BJ (cell line): ENCODE results near the gene OSGIN1. TPM values are rescaled to one million over a fixed set of nuclear protein-coding genes. Genes with fewer than 3 reads are reported as not detected.

Experiments used
- CTCF ChIA-PET: fragments of 350-600 bp; formaldehyde crosslinking; extraction: SDS; loops from one replicate; lab custom pipeline; 2021; ENCODE audit warnings: antibody characterized with exemption, inconsistent platforms; lab: Yijun Ruan, JAX
- POLR2A ChIA-PET: fragments of 300-600 bp; sonication (Branson Sonifier 250); formaldehyde crosslinking; extraction: SDS; loops from one replicate; lab custom pipeline; 2021; ENCODE audit warnings: antibody characterized with exemption; lab: Charles Lee
- DNase-seq: peaks from one replicate; pipeline ENCODE4 v3.0.0-alpha.2; 2011; ENCODE audit warnings: low read depth
- H3K27me3 ChIP-seq: 2 replicates; pipeline ENCODE4 v1.6.0; 2011; ENCODE audit warnings: low read length; ENCODE audit not compliant: control insufficient read depth, insufficient read depth
- H3K36me3 ChIP-seq: 2 replicates; pipeline ENCODE4 v1.5.1; 2011; ENCODE audit warnings: low read length; ENCODE audit not compliant: control insufficient read depth, insufficient read depth
- H3K4me3 ChIP-seq: 2 replicates; pipeline ENCODE4 v1.5.1; 2011; ENCODE audit warnings: low read depth, mild to moderate bottlenecking, control low read depth, low read length
- CTCF ChIP-seq: IDR thresholded peaks from 2 replicates; pipeline ENCODE4 v1.5.1; 2011; ENCODE audit warnings: low read depth, mild to moderate bottlenecking, control low read depth, inconsistent platforms, low read length, moderate library complexity; ENCODE audit not compliant: insufficient read depth
- polyA plus RNA-seq: library from polyadenylated mRNA; depleted of rRNA; stranded (reverse); fragments of >200 nt; gene quantifications from 2 replicates; pipeline ENCODE4 v1.2.3, GENCODE V29; 2011

Gene OSGIN1
- polyA plus RNA-seq, 1 experiment = 5.1 TPM

- ChIA-PET POLR2A (no interaction called here), CTCF (no interaction called here)
- H3K36me3 ChIP-seq = no peaks in the 10 kb centered on the region
- no peak for TF ChIP-seq CTCF
- DNase-seq = no peak
- H3K4me3 ChIP-seq = no peak overlapping the region
- peaks cover 11% of the 10 kb centered on the region for H3K27me3 ChIP-seq
Measured at GRCh38 chr16:83973077-83973476, 20.0 kb downstream of the OSGIN1 start.

- Histone ChIP-seq H3K36me3 (no peaks in the 10 kb centered on the region), H3K4me3 (no peak overlapping the region), H3K27me3 (peaks cover 10% of the 10 kb centered on the region)
- CTCF ChIA-PET = interaction anchor here (1.0 kb wide), 1 partner anchor 90 kb away, joined by 3 read pairs; no protein-coding TSS in a partner anchor
- POLR2A ChIA-PET = no interaction called here
- DNase-seq = no peak
- TF ChIP-seq CTCF = no peak
Measured at GRCh38 chr16:83973581-83974385, 20.7 kb downstream of the OSGIN1 start.

GRCh38 chr16:83974475-83974874 lies 21.4 kb downstream of the OSGIN1 start:
- no peak for DNase-seq
- Histone ChIP-seq H3K4me3 (no peak overlapping the region), H3K27me3 (peaks cover 5% of the 10 kb centered on the region), H3K36me3 (no peaks in the 10 kb centered on the region)
- TF ChIP-seq CTCF = no peak
- POLR2A ChIA-PET = no interaction called here
- CTCF ChIA-PET = interaction anchor here (1.0 kb wide), 1 partner anchor 89 kb away, joined by 3 read pairs; no protein-coding TSS in a partner anchor

GRCh38 chr16:83975590-83976260 lies 22.7 kb downstream of the OSGIN1 start:
- TF ChIP-seq CTCF = no peak
- CTCF ChIA-PET = no interaction called here
- no peak for DNase-seq
- Histone ChIP-seq H3K27me3 (no peaks in the 10 kb centered on the region; the same call in 1 of the 2 replicates), H3K4me3 (no peak overlapping the region), H3K36me3 (no peaks in the 10 kb centered on the region)
- POLR2A ChIA-PET = no interaction called here
